Stimulated activated CD8-positive, alpha-beta memory T cell treated with anti-CD3 and anti-CD28 coated beads, Interleukin-15, amount 100 ng/mL, for 4 hours (primary cell): ENCODE results near the gene RPL38.

Experiments
- DNase-seq, 2 donors: peaks; one replicate each; pipeline ENCODE4 v3.0.0-alpha.2; 2020; ENCODE audit warnings: low read depth in 2 of 2

Gene RPL38

GRCh38 chr17:74224959-74225725, 21.7 kb downstream of the RPL38 start:
- no peak for DNase-seq

- no peak for DNase-seq
Observed at GRCh38 chr17:74226252-74226651, 22.8 kb downstream of the RPL38 start.

- DNase-seq, result no peak
Observed at GRCh38 chr17:74227271-74228080, 24.0 kb downstream of the RPL38 start.

GRCh38 chr17:74228306-74228978, 25.0 kb downstream of the RPL38 start:
- DNase-seq, result no peak

GRCh38 chr17:74230896-74231295, 27.4 kb downstream of the RPL38 start:
- no peak for DNase-seq

- no peak for DNase-seq
Observed at GRCh38 chr17:74231928-74232907, 28.7 kb downstream of the RPL38 start.

- DNase-seq, result no peak
Observed at GRCh38 chr17:74233937-74234336, 30.5 kb downstream of the RPL38 start.

GRCh38 chr17:74234486-74234885, 31.0 kb downstream of the RPL38 start:
- no peak for DNase-seq

- DNase-seq, result no peak
Observed at GRCh38 chr17:74235040-74235581, 31.6 kb downstream of the RPL38 start.

- no peak for DNase-seq
Observed at GRCh38 chr17:74235911-74236371, 32.5 kb downstream of the RPL38 start.

- no peak for DNase-seq
Observed at GRCh38 chr17:74237321-74237720, 33.8 kb downstream of the RPL38 start.

GRCh38 chr17:74239172-74239571, 35.7 kb downstream of the RPL38 start:
- DNase-seq, result no peak

- DNase-seq, result no peak
Observed at GRCh38 chr17:74240618-74241205, 37.2 kb downstream of the RPL38 start.

GRCh38 chr17:74241431-74241830, 38.0 kb downstream of the RPL38 start:
- no peak for DNase-seq

GRCh38 chr17:74241847-74242246, 38.4 kb downstream of the RPL38 start:
- no peak for DNase-seq

GRCh38 chr17:74243013-74243755, 39.7 kb downstream of the RPL38 start:
- no peak for DNase-seq

- no peak for DNase-seq
Observed at GRCh38 chr17:74244128-74244527, 40.6 kb downstream of the RPL38 start.

- DNase-seq, result no peak
Observed at GRCh38 chr17:74244548-74244947, 41.1 kb downstream of the RPL38 start.

GRCh38 chr17:74245145-74245831, 41.8 kb downstream of the RPL38 start:
- DNase-seq, result no peak
